HEK293 (cell line): ENCODE data around the gene VKORC1.

Experiments used
- CTCF ChIP-seq: fragments of 450-650 bp; formaldehyde crosslinking; IDR thresholded peaks from 2 replicates; pipeline ENCODE4 v1.5.1; 2016; ENCODE audit warnings: missing biosample characterization, missing genetic modification characterization
- ELK4 ChIP-seq: IDR thresholded peaks from 2 replicates; pipeline ENCODE4 v1.6.1; 2011; ENCODE audit warnings: mild to moderate bottlenecking, low read depth, low read length, borderline replicate concordance
- REST ChIP-seq: fragments of 450-650 bp; formaldehyde crosslinking; IDR thresholded peaks from 2 replicates; pipeline ENCODE4 v1.5.1; 2016; ENCODE audit warnings: missing biosample characterization, missing genetic modification characterization
- SETDB1 ChIP-seq: IDR thresholded peaks from one replicate; pipeline ENCODE4 v1.6.1; 2017; ENCODE audit warnings: mild to moderate bottlenecking, low read length, moderate library complexity, mixed read lengths; ENCODE audit not compliant: insufficient read length
- ZBTB11 ChIP-seq: fragments of 450-650 bp; formaldehyde crosslinking; conservative IDR thresholded peaks from 2 replicates; pipeline ENCODE4 v1.5.1; 2016; ENCODE audit warnings: low read depth, missing biosample characterization, missing genetic modification characterization
- ZBTB21 ChIP-seq: fragments of 450-650 bp; formaldehyde crosslinking; IDR thresholded peaks from 2 replicates; pipeline ENCODE4 v1.5.1; 2017; ENCODE audit warnings: missing biosample characterization, missing genetic modification characterization
- ZBTB8A ChIP-seq: fragments of 450-650 bp; formaldehyde crosslinking; IDR thresholded peaks from 2 replicates; pipeline ENCODE4 v1.5.1; 2016; ENCODE audit warnings: missing biosample characterization, missing genetic modification characterization
- ZNF157 ChIP-seq: fragments of 450-650 bp; formaldehyde crosslinking; IDR thresholded peaks from 2 replicates; pipeline ENCODE4 v1.5.1; 2016; ENCODE audit warnings: missing biosample characterization, missing genetic modification characterization
- ZNF274 ChIP-seq, 2 experiments: fragments of 200-500 bp in 1 of 2; fragments of 450-650 bp in 1 of 2; sonication (Bioruptor generic) in 1 of 2; formaldehyde crosslinking in 1 of 2; IDR thresholded peaks; 2 replicates each; pipeline versions ENCODE4 v1.5.1 to v1.6.1; 2014 to 2016; ENCODE audit warnings: borderline replicate concordance in 1 of 2, inconsistent platforms in 1 of 2, low read length in 1 of 2, missing biosample characterization in 1 of 2, missing genetic modification characterization in 1 of 2
- ZNF747 ChIP-seq: fragments of 450-650 bp; formaldehyde crosslinking; IDR thresholded peaks from 2 replicates; pipeline ENCODE4 v1.5.1; 2016; ENCODE audit warnings: missing biosample characterization, missing genetic modification characterization
- ZSCAN5A ChIP-seq: fragments of 450-650 bp; formaldehyde crosslinking; IDR thresholded peaks from 2 replicates; pipeline ENCODE4 v1.5.1; 2016; ENCODE audit warnings: missing biosample characterization, missing genetic modification characterization
- TF ChIP-seq, protein P1 (sequence below): fragments of 450-650 bp; formaldehyde crosslinking; IDR thresholded peaks from 2 replicates; pipeline ENCODE4 v1.5.1; 2016; ENCODE audit warnings: missing biosample characterization, missing genetic modification characterization, low read depth
- TF ChIP-seq, protein P2 (sequence below): fragments of 450-650 bp; formaldehyde crosslinking; IDR thresholded peaks from 2 replicates; pipeline ENCODE4 v1.5.1; 2016; ENCODE audit warnings: missing biosample characterization, missing genetic modification characterization

- TF ChIP-seq ZBTB8A (tag by site-specific recombination) (no peak), ZNF747 (tag by site-specific recombination) (no peak), CTCF (tag by site-specific recombination) (no peak), ZNF157 (tag by site-specific recombination) (no peak), ZNF274 (IDR thresholded peaks at IDR 0.05; ENCODE audit: low read length) (no peak), ZNF274 (tag by site-specific recombination; IDR thresholded peaks at IDR 0.05; ENCODE audit: borderline replicate concordance) (no peak), SETDB1 (no peak), REST (tag by site-specific recombination) (no peak), ELK4 (no peak), ZBTB21 (tag by site-specific recombination) (no peak), ZSCAN5A (no peak), ZBTB11 (no peak)
- TF ChIP-seq, protein P1, sequence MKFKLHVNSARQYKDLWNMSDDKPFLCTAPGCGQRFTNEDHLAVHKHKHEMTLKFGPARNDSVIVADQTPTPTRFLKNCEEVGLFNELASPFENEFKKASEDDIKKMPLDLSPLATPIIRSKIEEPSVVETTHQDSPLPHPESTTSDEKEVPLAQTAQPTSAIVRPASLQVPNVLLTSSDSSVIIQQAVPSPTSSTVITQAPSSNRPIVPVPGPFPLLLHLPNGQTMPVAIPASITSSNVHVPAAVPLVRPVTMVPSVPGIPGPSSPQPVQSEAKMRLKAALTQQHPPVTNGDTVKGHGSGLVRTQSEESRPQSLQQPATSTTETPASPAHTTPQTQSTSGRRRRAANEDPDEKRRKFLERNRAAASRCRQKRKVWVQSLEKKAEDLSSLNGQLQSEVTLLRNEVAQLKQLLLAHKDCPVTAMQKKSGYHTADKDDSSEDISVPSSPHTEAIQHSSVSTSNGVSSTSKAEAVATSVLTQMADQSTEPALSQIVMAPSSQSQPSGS: no peak
- TF ChIP-seq, protein P2, sequence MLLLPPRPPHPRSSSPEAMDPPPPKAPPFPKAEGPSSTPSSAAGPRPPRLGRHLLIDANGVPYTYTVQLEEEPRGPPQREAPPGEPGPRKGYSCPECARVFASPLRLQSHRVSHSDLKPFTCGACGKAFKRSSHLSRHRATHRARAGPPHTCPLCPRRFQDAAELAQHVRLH (tag by site-specific recombination): no peak
Observed at GRCh38 chr16:31080035-31080629, 14.5 kb downstream of the VKORC1 start.
